Measurements from ENCODE around the gene CRTAC1. TPM values are rescaled to one million over a fixed set of nuclear protein-coding genes. Genes with fewer than 3 reads are reported as not detected.

Gene CRTAC1
- total and polyA plus RNA-seq, 10 of the 15 experiments (the other 5 are each of a cell fraction or from before 2014, with no cell fraction given), result 0.10 TPM; not detected in 9

GRCh38 chr10:97894092-97894491 lies 136.3 kb downstream of the CRTAC1 start:
- Histone ChIP-seq H3K9me3 (replicated peaks; ENCODE audit: control insufficient read depth, insufficient read depth, low read length) (no peaks in the 10 kb centered on the region), H2AFZ (ENCODE audit: control insufficient read depth, low read depth, low read length) (no peak overlapping the region), H3K27ac (ENCODE audit: control insufficient read depth, insufficient read depth) (no peak overlapping the region), H3K36me3 (ENCODE audit: control insufficient read depth in 2 of 2, insufficient read depth in 2 of 2, low read length in 1 of 2) (no peaks in the 10 kb centered on the region), H3K27me3 (replicated peaks in 1 of 2; ENCODE audit: control insufficient read depth in 2 of 2, insufficient read depth in 2 of 2, low read length in 1 of 2) (peaks cover 0 to 2% of the 10 kb centered on the region in 2 experiments; a peak in 2 of 4 replicates), H3K4me1 (ENCODE audit: control insufficient read depth, insufficient read depth, low read length) (no peaks in the 10 kb centered on the region), H4K20me1 (ENCODE audit: control insufficient read depth, insufficient read depth) (no peaks in the 10 kb centered on the region), H3K4me3 (no peak overlapping the region), H3K9ac (ENCODE audit: control insufficient read depth, insufficient read depth, low read length) (no peak overlapping the region), H3K4me2 (ENCODE audit: control insufficient read depth, insufficient read depth) (no peak overlapping the region), H3K79me2 (ENCODE audit: control insufficient read depth, insufficient read depth, low read length) (no peaks in the 10 kb centered on the region)
- WGBS (ENCODE audit: insufficient coverage, insufficient replicate concordance, low lambda C conversion rate, missing lambda C conversion rate), result 62% methylated on average over 3 of the region's 3 CpGs
- CTCF ChIA-PET, result no interaction called here
- FAIRE-seq (no peak), DNase-seq (ENCODE audit: low read depth, low spot score) (no peak), ATAC-seq (no peak)
- in situ Hi-C loops (cut with MboI), result no loop called here
- RAD21 ChIA-PET (ENCODE audit: unreplicated experiment), result no interaction called here
- SMC1A ChIA-PET (ENCODE audit: uncharacterized antibody, unreplicated experiment), result no interaction called here
- intact Hi-C loops (cut with micrococcal nuclease; ENCODE audit: unreplicated experiment), result no loop called here
- POLR2A ChIA-PET, result no interaction called here
- BruUV-seq (replicated peaks), result no TSS peak
- TF ChIP-seq, protein P1, sequence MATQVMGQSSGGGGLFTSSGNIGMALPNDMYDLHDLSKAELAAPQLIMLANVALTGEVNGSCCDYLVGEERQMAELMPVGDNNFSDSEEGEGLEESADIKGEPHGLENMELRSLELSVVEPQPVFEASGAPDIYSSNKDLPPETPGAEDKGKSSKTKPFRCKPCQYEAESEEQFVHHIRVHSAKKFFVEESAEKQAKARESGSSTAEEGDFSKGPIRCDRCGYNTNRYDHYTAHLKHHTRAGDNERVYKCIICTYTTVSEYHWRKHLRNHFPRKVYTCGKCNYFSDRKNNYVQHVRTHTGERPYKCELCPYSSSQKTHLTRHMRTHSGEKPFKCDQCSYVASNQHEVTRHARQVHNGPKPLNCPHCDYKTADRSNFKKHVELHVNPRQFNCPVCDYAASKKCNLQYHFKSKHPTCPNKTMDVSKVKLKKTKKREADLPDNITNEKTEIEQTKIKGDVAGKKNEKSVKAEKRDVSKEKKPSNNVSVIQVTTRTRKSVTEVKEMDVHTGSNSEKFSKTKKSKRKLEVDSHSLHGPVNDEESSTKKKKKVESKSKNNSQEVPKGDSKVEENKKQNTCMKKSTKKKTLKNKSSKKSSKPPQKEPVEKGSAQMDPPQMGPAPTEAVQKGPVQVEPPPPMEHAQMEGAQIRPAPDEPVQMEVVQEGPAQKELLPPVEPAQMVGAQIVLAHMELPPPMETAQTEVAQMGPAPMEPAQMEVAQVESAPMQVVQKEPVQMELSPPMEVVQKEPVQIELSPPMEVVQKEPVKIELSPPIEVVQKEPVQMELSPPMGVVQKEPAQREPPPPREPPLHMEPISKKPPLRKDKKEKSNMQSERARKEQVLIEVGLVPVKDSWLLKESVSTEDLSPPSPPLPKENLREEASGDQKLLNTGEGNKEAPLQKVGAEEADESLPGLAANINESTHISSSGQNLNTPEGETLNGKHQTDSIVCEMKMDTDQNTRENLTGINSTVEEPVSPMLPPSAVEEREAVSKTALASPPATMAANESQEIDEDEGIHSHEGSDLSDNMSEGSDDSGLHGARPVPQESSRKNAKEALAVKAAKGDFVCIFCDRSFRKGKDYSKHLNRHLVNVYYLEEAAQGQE (IDR thresholded peaks at IDR 0.05; ENCODE audit: low read depth, low read length), result no peak
- TF ChIP-seq CHD2 (IDR thresholded peaks at IDR 0.05; ENCODE audit: borderline replicate concordance, low read depth, low read length) (no peak), TCF7 (IDR thresholded peaks at IDR 0.05; ENCODE audit: borderline replicate concordance) (no peak), FOXM1 (IDR thresholded peaks at IDR 0.05; ENCODE audit: low read depth, low read length) (no peak), JUNB (IDR thresholded peaks at IDR 0.05) (no peak), ASH2L (IDR thresholded peaks at IDR 0.05; ENCODE audit: borderline replicate concordance, low read depth) (no peak), EGR1 (IDR thresholded peaks at IDR 0.05; ENCODE audit: borderline replicate concordance in 1 of 2, low read depth in 2 of 2, low read length in 2 of 2) (no peak), RB1 (IDR thresholded peaks at IDR 0.05; ENCODE audit: borderline replicate concordance) (no peak), ZBED1 (IDR thresholded peaks at IDR 0.05; ENCODE audit: borderline replicate concordance) (no peak), YY1 (IDR thresholded peaks at IDR 0.05; ENCODE audit: low read depth, low read length) (no peak), BCL11A (IDR thresholded peaks at IDR 0.05; ENCODE audit: low read depth, low read length) (no peak), RFX5 (IDR thresholded peaks at IDR 0.05; ENCODE audit: low read depth, low read length) (no peak), RBBP5 (conservative IDR thresholded peaks at IDR 0.05) (no peak), BRCA1 (IDR thresholded peaks at IDR 0.05; ENCODE audit: low read depth, low read length) (no peak), ZNF274 (IDR thresholded peaks at IDR 0.05; ENCODE audit: insufficient read depth, insufficient read length) (no peak)
- TF ChIP-seq, protein P2, sequence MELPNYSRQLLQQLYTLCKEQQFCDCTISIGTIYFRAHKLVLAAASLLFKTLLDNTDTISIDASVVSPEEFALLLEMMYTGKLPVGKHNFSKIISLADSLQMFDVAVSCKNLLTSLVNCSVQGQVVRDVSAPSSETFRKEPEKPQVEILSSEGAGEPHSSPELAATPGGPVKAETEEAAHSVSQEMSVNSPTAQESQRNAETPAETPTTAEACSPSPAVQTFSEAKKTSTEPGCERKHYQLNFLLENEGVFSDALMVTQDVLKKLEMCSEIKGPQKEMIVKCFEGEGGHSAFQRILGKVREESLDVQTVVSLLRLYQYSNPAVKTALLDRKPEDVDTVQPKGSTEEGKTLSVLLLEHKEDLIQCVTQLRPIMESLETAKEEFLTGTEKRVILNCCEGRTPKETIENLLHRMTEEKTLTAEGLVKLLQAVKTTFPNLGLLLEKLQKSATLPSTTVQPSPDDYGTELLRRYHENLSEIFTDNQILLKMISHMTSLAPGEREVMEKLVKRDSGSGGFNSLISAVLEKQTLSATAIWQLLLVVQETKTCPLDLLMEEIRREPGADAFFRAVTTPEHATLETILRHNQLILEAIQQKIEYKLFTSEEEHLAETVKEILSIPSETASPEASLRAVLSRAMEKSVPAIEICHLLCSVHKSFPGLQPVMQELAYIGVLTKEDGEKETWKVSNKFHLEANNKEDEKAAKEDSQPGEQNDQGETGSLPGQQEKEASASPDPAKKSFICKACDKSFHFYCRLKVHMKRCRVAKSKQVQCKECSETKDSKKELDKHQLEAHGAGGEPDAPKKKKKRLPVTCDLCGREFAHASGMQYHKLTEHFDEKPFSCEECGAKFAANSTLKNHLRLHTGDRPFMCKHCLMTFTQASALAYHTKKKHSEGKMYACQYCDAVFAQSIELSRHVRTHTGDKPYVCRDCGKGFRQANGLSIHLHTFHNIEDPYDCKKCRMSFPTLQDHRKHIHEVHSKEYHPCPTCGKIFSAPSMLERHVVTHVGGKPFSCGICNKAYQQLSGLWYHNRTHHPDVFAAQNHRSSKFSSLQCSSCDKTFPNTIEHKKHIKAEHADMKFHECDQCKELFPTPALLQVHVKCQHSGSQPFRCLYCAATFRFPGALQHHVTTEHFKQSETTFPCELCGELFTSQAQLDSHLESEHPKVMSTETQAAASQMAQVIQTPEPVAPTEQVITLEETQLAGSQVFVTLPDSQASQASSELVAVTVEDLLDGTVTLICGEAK (IDR thresholded peaks at IDR 0.05; ENCODE audit: borderline replicate concordance), result no peak

Measured in GM12878 (cell line).